Ovary (tissue), 3 donors: Measurements from ENCODE around the gene OR52A1.

Experiments used
- POLR2A ChIP-seq: fragments of 450-650 bp; IDR thresholded peaks from one replicate; pipeline ENCODE4 v1.6.1; 2017; ENCODE audit warnings: antibody characterized with exemption, mild to moderate bottlenecking, moderate library complexity
- TF ChIP-seq, protein P1 (sequence below), 3 donors: fragments of 450-650 bp in 2 of 3; fragments of 200-600 bp in 1 of 3; IDR thresholded peaks; one replicate each; pipeline versions ENCODE4 v1.5.1 to v1.8.0; 2016 to 2022; ENCODE audit warnings: antibody characterized with exemption in 3 of 3, mild to moderate bottlenecking in 1 of 3
- donor health status: DM: no; HTN: no; CAD: no.

- TF ChIP-seq, protein P1, sequence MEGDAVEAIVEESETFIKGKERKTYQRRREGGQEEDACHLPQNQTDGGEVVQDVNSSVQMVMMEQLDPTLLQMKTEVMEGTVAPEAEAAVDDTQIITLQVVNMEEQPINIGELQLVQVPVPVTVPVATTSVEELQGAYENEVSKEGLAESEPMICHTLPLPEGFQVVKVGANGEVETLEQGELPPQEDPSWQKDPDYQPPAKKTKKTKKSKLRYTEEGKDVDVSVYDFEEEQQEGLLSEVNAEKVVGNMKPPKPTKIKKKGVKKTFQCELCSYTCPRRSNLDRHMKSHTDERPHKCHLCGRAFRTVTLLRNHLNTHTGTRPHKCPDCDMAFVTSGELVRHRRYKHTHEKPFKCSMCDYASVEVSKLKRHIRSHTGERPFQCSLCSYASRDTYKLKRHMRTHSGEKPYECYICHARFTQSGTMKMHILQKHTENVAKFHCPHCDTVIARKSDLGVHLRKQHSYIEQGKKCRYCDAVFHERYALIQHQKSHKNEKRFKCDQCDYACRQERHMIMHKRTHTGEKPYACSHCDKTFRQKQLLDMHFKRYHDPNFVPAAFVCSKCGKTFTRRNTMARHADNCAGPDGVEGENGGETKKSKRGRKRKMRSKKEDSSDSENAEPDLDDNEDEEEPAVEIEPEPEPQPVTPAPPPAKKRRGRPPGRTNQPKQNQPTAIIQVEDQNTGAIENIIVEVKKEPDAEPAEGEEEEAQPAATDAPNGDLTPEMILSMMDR (IDR thresholded peaks at IDR 0.05) = no peak
- TF ChIP-seq POLR2A = no peak
These were observed 25.1 kb downstream of the OR52A1 start for GRCh38 chr11:5129457-5129877.
